ENCODE measurements around the gene PMPCA.
"Not testable (repeated sequence)": the region's sequence is repeated elsewhere in the genome, so short reads cannot be mapped to it uniquely, and the experiment has no call there.

GRCh38 chr9:136405904-136406303 is 4.6 kb upstream of the PMPCA start:
- TF ChIP-seq CTCF (IDR thresholded peaks at IDR 0.05 in 2 of 3, conservative IDR thresholded peaks at IDR 0.05 in 1 of 3; ENCODE audit: borderline replicate concordance in 1 of 3, insufficient read depth in 1 of 3, low read depth in 2 of 3, low read length in 2 of 3); SIN3A (IDR thresholded peaks at IDR 0.05; ENCODE audit: low read depth); YY1 (IDR thresholded peaks at IDR 0.05; ENCODE audit: extremely low read depth, insufficient replicate concordance, low read depth, low read length); POLR2A (IDR thresholded peaks at IDR 0.05; ENCODE audit: borderline replicate concordance, extremely low read depth, insufficient read depth, insufficient read length); POLR2AphosphoS5 (IDR thresholded peaks at IDR 0.05; ENCODE audit: low read depth, low read length); REST (IDR thresholded peaks at IDR 0.05; ENCODE audit: low read depth); RAD21 (IDR thresholded peaks at IDR 0.05; ENCODE audit: low read depth); CBX3 (IDR thresholded peaks at IDR 0.05; ENCODE audit: low read depth); TCF7L2 (IDR thresholded peaks at IDR 0.05; ENCODE audit: borderline replicate concordance, extremely low read depth, insufficient read depth, insufficient read length); SRF (IDR thresholded peaks at IDR 0.05; ENCODE audit: low read depth); SP1 (IDR thresholded peaks at IDR 0.05; ENCODE audit: low read depth); ELF1 (IDR thresholded peaks at IDR 0.05; ENCODE audit: borderline replicate concordance, low read depth); ZNF274 (IDR thresholded peaks at IDR 0.05; ENCODE audit: low read depth, low read length); EZH2phosphoT487 (IDR thresholded peaks at IDR 0.05; ENCODE audit: borderline replicate concordance): not testable (repeated sequence)
